Lower lobe of right lung (tissue), 2 donors: ENCODE results near the gene TMEM9B. TPM values are rescaled to one million over a fixed set of nuclear protein-coding genes. Genes with fewer than 3 reads are reported as not detected.

Experiments used
- ATAC-seq, 2 donors: fragments of 200-7000 bp; cut with Tn5 transposase; one replicate each; pipeline ENCODE4 v1.9.1; 2020 to 2022; ENCODE audit warnings: mild to moderate bottlenecking in 2 of 2, moderate library complexity in 2 of 2
- DNase-seq: peaks from one replicate; pipeline ENCODE4 v3.0.0-alpha.2; 2020
- H3K27ac ChIP-seq: fragments of 200-600 bp; one replicate; pipeline ENCODE4 v1.8.0; 2022
- H3K27me3 ChIP-seq: fragments of 200-600 bp; one replicate; pipeline ENCODE4 v1.8.0; 2022; ENCODE audit warnings: low read depth
- H3K36me3 ChIP-seq: fragments of 200-600 bp; one replicate; pipeline ENCODE4 v1.8.0; 2022; ENCODE audit warnings: mild to moderate bottlenecking
- H3K4me1 ChIP-seq: fragments of 200-600 bp; one replicate; pipeline ENCODE4 v1.8.0; 2022
- H3K4me3 ChIP-seq: fragments of 200-600 bp; one replicate; pipeline ENCODE4 v1.8.0; 2022; ENCODE audit warnings: mild to moderate bottlenecking
- H3K9me3 ChIP-seq: fragments of 200-600 bp; one replicate; pipeline ENCODE4 v1.8.0; 2022
- CTCF ChIP-seq: fragments of 200-600 bp; IDR thresholded peaks from one replicate; pipeline ENCODE4 v1.8.0; 2022; ENCODE audit warnings: antibody characterized with exemption, mild to moderate bottlenecking
- intact Hi-C: fragments of 100-400 bp; cut with DNase I; formaldehyde crosslinking; loops from one replicate; pipeline ENCODE4 v1.11.0; 2022
- total RNA-seq: library from RNA; stranded (reverse); fragmentation: NEBNext Ultra II Directional; extraction: Animal tissue kit (Norgen Biotek cat#: 25700); gene quantifications from one replicate; pipeline ENCODE4 v1.2.1, GENCODE V29; 2021
- donor health status: DM: no; HTN: yes; CAD: no; lungs with severe emphysema.

Gene TMEM9B
- total RNA-seq, 1 donor from 2014 or later = 57.7 TPM

DNA sequence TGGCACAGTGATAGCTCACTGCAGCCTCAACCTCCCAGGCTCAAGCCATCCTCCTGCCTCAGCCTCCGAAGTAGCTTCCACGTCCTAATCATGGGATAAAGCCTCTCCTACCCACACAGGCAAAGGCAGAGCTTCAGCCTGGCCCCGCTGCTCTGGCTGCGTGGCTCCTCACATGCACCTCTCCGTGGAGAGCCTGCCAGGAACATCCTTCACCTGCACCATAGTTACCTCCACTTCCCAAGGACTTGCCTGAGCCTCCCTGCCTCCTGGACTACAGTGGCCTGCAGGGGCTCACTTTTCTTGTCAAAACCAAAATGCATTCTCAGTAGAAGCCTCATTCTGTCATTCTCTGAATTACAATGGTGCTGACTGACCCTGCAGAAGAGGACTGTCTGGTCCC is 38.0 kb downstream of the TMEM9B start:
- Histone ChIP-seq H3K4me1 (no peaks in the 10 kb centered on the region), H3K4me3 (no peak overlapping the region), H3K27ac (no peak overlapping the region), H3K27me3 (no peaks in the 10 kb centered on the region), H3K9me3 (no peaks in the 10 kb centered on the region), H3K36me3 (peaks cover 29% of the 10 kb centered on the region)
- no peak for TF ChIP-seq CTCF
- DNase-seq (no peak), ATAC-seq (no peak)
- intact Hi-C loops = no loop called here

DNA sequence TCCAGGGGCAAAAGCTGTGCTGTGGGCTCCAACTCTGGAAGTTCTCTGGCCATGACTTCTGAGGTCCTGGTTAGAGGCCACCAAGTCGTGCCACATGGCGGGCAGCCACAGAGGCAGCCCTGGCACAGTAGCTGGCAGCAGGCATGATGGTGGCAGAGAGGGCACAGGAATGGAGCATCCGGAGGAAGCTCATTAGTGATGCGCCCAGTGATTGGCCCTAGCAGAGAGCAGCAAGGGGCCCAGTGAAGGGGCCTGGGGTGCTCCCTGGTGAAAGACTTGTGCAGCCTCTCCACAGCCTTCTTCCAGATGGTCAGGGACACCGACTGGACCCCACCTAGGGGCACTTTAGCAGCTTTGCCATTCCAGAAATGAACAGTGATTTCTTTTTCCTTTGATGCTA is 38.5 kb downstream of the TMEM9B start:
- intact Hi-C loops = no loop called here
- no peaks in the 10 kb centered on the region for H3K4me1 ChIP-seq
- ATAC-seq (no peak), DNase-seq (no peak)
- no peaks in the 10 kb centered on the region for H3K9me3 ChIP-seq
- no peak overlapping the region for H3K27ac ChIP-seq
- H3K36me3 ChIP-seq = peaks cover 34% of the 10 kb centered on the region
- H3K4me3 ChIP-seq = no peak overlapping the region
- TF ChIP-seq CTCF = no peak
- H3K27me3 ChIP-seq = no peaks in the 10 kb centered on the region

DNA sequence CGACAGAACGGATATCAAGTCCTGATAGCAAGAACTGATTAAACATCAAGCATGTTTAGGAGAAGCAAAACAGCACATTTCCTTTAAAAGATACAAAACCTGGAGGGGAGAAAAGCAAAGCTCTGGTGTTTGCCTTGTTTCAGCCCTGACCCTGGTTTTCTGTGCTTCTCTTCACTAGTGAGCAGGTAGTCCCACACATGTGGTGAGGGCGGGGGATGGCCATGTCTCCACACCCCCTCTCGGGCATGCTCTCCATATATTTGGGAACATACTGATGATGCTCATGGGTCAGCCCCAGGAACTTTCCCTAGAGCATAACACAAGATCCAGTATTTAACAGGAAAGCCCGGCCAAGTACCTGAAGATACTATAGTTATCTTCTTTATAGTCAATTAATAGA is 41.6 kb downstream of the TMEM9B start:
- peaks cover 6% of the 10 kb centered on the region for H3K4me1 ChIP-seq
- intact Hi-C loops = no loop called here
- H3K9me3 ChIP-seq = no peaks in the 10 kb centered on the region
- H3K27ac ChIP-seq = no peak overlapping the region
- H3K4me3 ChIP-seq = no peak overlapping the region
- DNase-seq (no peak), ATAC-seq (no peak)
- H3K36me3 ChIP-seq = peaks cover 64% of the 10 kb centered on the region
- H3K27me3 ChIP-seq = no peaks in the 10 kb centered on the region
- TF ChIP-seq CTCF = no peak

- intact Hi-C loops = no loop called here
- ATAC-seq (peak; percentile 87 to 90), DNase-seq (peak; percentile 75)
- TF ChIP-seq CTCF = no peak
- Histone ChIP-seq H3K27me3 (no peaks in the 10 kb centered on the region), H3K4me3 (peak overlapping the region; percentile 3), H3K9me3 (no peaks in the 10 kb centered on the region), H3K27ac (peak overlapping the region; percentile 69), H3K4me1 (peaks cover 47% of the 10 kb centered on the region), H3K36me3 (peaks cover 64% of the 10 kb centered on the region)
These were observed 47.0 kb downstream of the TMEM9B start for GRCh38 chr11:8917157-8917825.

- H3K36me3 ChIP-seq = peaks cover 37% of the 10 kb centered on the region
- ATAC-seq = no peak
- H3K27ac ChIP-seq = no peak overlapping the region
- H3K27me3 ChIP-seq = no peaks in the 10 kb centered on the region
- H3K9me3 ChIP-seq = no peaks in the 10 kb centered on the region
- no peak for DNase-seq
- no peak for TF ChIP-seq CTCF
- H3K4me1 ChIP-seq = peaks cover 58% of the 10 kb centered on the region
- H3K4me3 ChIP-seq = peak overlapping the region; percentile 24
- intact Hi-C loops = no loop called here
These were observed 49.6 kb downstream of the TMEM9B start for GRCh38 chr11:8914661-8915018.
